Stimulated activated CD8-positive, alpha-beta memory T cell treated with anti-CD3 and anti-CD28 coated beads, Interleukin-4, amount 100 ng/mL, for 4 hours (primary cell): ENCODE results near the gene CATSPERD.

ENCODE experiments used
- DNase-seq, 2 donors: peaks; one replicate each; pipeline ENCODE4 v3.0.0-alpha.2; 2020; ENCODE audit warnings: low read depth in 2 of 2, low spot score in 1 of 2

The CATSPERD gene

DNA sequence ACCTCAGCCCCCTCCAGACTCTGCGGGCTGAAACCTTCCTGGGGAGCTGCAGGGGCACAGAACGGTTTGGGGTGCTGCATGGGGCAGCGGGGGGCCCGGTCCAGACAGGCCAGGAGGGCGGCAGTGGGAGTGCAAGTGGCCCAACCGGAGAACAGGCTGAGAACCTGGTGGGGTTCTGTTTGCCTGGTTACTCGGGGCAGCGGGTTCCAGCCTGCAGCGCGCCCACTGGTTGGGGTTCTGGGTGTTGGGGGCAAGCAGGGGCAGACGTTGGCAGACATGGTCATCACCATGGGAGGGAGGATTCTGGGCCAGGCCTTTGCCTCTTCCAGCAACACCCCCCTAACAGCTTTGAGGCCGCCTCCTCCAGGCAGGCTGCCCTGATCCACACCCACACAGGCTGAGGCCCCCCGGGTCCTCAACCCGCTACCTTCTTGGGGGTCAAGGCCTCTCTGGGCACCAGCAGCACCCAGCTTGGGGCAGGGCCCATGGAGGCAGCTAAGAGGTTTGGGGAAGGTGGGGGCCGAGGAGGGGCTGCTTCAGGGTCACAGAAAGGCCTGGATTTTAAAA is 64.2 kb downstream of the CATSPERD start, which contains the start of gene PRR22:
Gene PRR22, minus strand, starts transcription at position 166 of the 567 bp plus-strand sequence. Its CDS starts 86 bp downstream, at position 80.
- DNase-seq: no peak

DNA sequence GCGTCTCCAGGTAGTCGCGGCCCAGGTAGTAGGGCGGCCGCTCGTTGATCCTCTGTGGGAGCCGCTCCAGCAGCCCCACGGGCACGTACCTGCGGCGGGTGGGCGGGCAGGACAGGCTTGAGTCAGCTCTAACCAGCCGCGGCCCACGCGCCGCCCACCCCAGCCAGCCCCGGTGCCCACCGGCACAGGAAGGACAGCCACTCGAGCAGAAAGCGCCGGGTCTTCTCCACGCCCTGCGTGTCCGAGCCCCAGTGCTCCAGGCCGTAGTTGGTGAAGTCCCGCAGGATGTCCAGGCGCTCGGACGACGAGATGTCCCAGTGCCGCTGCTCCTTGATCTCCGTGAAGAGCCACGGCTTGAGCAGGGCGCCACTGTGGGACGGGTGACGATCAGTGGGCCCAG is 65.0 kb downstream of the CATSPERD start:
- DNase-seq: no peak

DNA sequence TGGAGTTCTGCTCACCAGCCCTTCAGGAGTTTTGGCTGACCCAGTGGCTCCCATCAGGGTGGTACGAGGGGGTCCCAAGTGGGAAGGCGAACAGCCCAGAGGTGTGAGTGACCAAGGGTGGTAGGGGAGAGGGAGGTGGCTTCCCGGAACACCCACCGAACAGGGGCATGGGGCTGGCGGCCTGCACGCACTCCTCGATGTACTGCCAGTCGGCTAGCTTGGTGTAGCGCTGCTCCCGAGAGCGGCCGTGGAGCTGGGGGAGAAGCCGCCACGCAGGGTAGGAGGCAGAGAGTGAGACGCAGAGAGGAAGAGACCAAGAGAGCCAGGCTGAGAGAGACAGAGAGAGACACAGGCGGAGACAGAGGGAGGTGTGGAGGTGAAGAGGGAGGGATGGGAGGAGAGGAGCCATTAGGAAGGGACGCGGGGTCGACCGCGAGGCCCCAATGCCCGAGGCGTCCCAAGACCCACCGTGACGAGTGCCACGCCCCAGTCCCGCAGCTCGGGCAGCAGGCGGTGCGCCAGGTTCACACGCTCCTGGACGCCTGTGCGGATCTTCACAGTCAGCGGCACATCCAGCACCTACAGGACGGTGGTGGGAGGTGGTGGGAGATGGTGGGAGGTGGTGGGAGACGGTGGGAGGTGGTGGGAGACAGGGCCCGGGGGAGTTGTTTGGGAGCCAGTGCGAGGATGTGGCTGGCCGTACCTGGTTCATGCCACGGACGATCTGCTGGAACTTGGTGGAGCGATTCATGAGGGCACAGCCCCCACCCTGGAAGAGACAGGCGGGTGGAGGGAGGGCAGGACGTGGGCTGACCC is 66.4 kb downstream of the CATSPERD start:
- no peak for DNase-seq

DNA sequence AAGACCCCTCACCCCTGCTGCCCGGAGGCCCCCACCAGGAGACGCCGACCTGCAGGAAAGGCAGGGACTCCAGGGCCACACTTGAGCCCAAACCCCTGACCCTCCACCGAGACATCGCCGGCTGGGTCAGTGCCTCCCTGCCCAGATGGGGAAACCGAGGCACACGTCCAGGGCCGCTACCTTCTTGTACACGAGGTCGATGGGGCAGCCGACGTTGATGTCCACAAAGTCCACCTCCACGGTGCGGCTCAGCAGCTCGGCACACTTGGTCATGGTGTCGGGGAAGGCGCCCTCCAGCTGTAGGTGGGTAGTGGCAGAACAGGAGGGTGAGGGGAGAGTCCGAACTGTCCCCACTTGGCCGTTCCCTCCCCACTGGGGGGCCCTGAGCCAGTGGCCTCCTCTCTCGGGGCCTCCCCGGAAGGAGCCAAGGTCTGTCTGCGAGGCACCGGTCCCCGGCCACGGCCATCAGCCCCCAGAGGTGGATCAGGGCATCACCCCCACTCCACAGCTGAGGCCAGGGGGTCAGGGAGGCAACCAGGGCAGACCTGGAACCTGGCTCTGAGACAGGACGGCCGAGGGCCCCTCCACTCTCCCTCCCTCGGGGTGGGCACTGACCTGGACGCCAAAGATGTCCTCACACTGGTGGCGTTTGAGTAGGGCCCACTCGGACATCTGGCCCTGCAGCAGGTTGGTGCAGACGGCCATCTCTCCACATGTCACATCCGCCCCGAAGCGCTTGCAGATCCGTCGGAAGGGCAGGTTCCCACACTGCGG is 67.2 kb downstream of the CATSPERD start:
- no peak for DNase-seq

DNA sequence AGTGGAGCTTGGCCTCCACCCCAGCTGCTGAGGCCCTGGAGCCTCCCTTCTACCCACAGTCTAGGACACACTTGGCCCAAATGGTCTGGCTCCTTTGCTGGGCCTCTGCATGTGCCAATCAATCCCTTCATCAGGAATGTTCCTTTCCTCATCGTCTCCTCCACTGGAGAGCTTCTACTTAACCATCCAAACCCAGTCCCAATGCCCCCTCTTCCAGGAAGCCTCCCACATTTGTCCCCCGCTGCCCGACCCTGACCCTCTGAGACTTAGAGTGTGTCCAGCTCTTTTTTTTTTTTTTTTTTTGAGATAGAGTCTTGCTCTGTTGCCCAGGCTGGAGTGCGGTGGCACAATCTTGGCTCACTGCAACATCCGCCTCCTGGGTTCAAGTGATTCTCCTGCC is 68.0 kb downstream of the CATSPERD start:
- no peak for DNase-seq

DNA sequence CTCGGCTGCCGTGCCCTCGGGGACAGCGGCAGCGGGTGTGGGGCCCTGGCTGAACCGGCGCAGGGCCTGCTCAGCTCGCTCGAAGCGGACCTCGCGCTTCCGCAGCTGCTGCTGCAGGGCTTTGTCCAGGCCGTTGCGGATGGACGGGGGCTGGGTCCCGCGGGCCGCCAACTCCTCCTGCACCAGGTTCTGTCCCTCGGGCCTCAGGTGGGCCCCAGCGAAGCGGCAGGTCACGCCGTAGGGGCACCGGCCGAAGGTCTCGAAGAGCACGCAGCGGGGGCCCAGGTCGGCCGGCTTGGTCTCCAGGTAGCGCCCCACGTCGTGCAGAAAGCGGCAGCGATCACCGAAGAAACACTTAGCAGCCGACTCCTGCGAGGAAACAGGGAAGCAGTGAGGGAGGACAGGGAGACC is 68.9 kb downstream of the CATSPERD start:
- no peak for DNase-seq

DNA sequence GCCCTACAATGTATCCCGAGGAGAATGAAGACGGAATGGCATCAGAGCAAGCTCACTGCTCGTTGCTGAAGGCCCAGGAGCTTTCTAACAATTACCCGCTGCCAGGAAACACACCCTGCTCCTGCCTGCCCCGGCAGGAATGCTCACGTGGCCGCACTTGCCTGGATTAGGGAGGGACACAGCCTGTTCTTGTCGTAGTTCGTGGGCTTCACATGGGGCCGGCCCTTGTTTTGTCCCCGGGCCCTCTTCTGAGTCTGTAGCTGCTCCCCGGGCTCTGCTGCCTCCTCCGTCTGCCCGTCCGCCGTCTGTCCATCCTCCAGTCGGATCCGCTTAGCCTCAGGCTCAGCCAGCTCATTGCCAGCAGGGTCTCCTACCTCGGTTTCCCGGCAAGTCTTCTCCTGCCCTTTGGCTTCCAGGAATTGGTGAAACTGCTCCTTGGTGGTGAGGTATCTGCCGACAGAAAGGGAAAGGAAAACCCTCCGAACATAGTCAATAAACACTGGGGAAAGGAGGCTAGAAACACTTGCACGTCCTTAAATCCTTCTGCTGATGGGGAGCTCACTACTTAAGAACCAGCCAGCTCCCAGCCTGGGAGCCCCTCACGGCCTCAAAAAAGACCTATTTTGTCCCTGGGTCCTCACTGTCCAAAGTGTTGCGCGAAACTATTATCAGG is 69.6 kb downstream of the CATSPERD start:
- no peak for DNase-seq

DNA sequence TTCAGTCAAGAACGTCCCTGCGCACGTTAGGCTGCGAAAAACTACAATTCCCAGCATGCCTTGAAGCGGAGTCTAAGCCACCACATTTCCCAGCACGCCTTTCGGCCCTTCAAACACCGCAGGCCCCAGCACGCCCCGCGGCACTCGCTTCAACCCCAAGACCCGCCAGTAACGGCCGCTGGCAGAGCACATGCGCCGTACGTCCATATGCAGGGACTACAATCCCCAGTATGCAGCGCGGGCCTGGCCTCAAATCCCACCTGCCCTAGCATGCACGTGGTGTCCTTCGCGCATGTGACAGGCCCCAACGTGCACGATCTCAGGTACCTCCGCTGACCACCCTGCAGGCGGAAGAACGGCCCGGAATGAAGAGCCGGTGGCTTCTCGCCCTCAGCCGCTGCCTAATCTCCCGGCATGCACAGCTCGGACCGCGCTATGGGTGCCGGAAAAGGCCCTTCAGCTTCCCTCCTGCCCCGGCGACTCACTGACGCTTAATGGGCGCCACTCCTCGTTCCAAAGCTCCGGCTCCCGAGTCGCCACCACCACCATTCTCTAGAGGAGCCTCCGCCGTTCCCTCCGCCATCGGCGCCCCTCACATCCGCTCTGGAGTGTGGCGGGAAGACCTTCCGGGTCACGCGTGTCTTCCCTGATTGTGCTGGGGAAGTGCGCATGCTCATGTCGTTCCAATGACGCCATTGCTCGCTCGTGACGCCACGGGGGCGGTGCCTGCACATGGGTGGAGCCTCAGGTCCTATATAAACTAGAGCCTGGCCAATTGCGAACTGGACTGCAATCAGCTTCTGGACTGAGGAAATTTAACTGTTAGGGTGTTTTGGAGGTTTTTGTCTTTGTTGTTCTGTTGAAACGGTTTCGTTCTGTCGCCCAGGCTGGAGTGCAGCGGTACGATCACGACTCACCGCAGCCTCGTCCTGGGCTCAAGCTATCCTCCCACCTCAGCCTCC is 70.4 kb downstream of the CATSPERD start, which contains the start of gene DUS3L:
Gene DUS3L, minus strand, starts transcription at position 605 of the 962 bp plus-strand sequence. Its CDS starts 22 bp downstream, at position 583.
- DNase-seq: peak; percentile 90 to 94

DNA sequence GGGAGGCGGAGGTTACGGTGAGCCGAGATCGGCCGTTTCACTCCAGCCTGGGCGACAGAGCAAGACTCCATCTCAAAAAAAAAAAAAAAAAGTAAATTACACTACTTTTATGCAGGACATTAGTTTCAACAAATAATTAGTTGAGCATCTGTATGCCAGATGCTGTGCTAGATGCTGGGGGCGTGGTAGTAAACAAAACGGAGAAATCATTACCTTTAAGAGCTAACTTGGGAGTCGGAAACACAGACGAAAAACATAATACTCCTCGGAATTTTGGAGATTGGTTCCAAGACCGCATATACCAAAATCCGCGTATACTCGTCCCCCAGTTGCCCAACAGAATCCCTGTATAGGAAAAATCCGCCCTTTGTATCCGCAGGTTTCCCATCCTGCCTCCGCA is 71.8 kb downstream of the CATSPERD start:
- DNase-seq: no peak

DNA sequence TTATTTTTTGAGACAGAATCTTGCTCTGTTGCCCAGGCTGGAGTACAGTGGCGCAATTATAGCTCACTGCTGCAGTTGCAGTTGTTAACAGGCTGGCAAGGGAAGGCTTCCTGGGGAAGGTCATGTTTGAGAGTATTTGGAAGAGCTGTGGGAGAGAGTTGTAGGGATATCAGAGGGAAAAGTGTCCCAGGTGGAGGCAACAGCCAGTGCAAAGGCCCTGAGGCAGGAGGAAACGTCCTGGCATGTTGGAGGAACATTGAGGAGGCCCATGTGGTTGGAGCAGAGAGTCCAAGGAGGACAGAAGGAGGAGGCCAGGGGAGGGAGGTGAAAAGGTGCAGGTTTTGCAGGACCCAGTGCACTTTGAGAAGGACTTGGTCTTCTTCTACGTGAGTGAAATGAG is 72.8 kb downstream of the CATSPERD start:
- no peak for DNase-seq

DNA sequence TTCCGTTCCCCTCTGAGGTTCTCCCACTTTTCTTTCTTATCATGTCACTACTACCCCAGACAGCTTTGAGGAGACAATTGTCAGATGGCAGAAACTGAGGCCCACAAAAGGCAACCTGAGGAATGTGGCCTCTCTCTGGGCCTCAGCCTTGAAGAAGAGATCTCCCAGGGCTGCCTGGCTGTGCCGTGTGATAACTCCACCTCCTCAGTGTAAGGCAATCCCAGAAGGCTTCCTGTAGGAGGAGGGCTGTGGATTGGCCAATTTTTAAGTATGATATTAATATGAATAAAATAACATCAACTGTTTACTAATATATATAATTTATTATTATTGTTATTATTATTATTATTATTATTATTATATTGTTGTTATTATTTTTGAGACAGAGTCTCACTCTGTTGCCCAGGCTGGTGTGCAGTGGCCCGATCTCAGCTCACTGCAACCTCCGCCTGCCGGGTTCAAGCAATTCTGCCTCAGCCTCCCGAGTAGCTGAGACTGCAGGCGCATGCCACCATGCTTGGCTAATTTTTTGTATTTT is 75.0 kb downstream of the CATSPERD start:
- DNase-seq: no peak

DNA sequence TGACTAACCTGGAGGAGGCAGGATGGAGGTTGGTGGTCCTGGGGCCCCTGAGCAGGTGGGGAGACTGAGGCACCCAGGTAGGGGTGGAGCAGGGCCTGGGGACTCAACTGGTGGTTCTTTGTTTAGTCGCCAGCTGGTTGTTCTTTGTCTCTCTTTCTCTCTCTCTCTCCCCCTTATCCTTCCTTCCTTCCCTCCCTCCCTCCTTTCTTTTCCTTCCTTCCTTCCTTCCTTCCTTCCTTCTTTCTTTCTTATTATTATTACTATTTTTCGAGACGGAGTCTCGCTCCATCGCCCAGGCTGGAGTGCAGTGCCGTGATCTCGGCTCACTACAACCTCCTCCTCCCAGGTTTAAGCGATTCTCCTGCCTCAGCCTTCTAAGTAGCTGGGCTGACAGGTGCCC is 77.8 kb downstream of the CATSPERD start:
- DNase-seq: no peak

DNA sequence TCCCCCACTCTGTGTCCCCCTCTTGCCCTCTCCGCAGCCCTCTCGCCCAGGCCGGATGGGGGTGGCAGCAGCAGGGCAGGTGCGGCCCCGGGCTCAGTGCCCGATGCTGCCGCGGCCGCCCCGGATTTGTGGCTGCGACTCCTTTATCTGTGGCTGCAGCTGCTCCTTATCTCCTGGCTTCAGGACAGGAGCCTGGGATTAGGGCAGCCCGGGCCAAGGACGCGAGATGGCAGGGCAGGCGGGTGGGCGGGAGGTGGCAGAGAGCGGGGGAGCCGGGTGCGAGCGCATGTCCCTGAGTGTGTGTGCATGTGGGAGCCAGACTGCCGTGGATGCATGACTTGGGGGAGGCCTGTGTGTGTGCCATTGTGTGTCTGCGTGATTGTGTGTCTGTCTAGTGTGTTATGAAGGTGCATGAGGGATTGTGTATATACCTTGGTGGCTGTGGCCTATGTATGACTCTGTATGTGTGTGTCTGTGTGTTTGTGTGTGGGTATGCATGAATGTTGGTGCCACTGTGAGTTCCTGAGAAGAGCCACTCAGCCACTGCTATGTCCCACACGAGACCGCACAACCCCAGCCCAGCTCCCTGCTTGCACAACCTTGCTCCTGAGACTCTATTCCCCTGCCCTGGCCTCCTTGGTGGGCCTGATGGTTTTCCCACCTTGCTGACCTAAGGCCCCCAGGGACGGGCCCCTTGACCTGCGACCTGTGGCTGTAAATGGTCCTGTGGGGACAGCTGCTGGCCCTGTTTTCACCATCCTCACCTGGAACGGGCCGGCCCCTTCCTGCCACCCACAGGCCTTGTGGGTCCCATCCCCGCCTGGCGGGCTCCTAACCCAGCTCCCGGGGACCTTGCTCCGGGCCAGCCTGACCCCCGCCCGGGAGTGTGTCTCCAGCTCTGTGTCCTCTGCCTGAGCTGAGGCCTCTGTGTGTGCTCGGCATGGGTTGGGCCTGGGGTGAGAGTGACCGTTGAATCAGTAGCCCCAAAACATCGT is 79.1 kb downstream of the CATSPERD start:
- DNase-seq: no peak

DNA sequence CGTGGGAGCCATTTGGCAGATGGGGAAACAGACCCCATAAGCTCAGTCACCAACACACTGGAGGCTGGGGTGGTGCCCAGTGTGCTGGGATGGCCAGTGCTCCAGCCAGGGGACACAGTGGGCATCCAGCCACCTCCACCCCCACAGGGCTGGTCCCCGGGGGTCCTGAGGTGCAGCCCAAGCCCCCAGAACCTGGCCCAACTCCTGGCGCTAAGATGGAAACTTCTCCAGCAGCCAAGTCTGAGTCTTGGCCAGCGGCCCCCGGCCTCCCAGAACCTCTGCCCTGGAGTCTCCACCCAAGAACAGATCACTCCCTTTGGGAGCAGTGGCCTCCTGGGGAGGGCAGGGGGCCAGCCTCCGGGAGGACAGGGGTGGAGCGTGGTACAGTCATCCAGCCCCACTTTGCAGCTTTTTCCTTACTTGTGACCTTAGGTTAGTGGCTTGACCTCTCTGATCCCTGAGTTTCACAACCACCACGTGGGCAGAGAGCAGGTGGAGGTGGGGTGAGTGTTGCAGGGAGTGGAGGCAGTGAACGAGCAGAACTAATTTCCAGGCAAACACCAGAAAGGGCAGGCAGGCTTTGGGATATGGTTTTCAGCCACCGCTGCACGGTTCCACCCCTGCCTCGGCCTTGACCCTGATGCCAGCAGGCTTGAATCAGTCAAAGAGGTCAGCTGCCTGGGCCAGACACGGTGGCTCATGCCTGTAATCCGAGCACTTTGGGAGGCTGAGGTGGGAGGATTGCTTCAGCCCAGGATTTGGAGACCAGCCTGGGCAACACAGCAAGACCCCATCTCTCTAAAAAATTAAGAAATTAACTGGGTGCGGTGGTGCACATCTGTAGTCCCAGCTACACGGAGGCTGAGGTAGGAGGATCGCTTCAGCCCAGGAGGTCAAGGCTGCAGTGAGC is 80.2 kb downstream of the CATSPERD start:
- DNase-seq: no peak

DNA sequence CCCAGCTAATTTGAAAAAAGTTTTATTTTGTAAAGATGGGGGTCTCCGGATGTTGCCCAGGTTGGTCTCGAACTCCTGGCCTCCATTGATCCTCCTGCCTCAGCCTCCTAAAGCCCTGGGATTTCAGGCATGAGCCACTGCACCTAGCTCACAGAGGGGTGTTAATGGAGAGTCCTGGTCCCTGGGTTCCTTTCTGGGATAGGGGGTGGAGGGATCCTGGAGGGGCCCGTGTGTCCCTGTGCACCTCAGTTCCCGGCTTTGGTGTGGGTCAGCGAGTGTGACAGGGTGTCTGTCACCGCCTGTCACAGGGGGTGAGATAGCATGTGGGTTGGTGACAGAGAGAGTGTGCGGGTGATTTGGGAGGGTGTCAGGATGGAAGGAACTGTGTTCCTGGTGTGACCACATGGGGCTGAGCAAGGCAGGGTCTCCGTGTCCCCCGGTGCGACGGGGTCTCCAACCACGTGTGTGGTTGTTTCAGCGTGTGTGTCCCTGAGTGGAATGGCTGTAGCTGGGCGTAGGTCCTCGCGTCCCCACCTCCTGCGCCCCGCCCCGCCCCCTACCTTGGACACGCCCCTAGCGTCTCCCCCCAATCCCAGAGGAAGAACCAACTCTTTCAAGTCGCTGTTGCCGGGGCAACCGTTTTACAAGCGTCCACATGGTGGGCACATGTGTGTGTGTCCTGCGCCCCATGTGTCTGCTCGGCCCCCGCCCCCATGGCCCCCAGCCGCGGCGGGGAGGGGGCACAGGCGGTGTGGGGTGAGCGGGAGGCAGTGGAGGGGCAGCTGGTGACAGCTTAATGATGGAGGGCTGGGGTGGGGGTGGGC is 81.6 kb downstream of the CATSPERD start:
- DNase-seq: no peak

DNA sequence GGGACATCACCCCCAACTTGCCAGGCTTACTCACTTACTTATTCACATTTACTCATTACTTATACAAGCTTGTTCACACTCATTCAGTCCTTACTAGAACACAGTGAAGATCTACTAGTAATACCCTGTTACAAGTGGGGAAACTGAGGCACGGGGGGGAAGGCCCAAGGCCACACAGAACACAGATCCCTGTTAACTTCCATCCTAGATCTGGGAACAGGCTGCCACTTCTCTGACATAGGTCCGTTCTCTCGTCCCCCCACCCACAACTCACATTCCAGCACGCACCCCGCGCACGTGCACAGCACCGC is 83.0 kb downstream of the CATSPERD start:
- no peak for DNase-seq
